Chondrocyte (in vitro differentiated cells): ENCODE measurements around the gene ZNF608. TPM values are rescaled to one million over a fixed set of nuclear protein-coding genes. Genes with fewer than 3 reads are reported as not detected.

Experiments used
- DNase-seq: peaks from one replicate; pipeline ENCODE4 v3.0.0; 2021; ENCODE audit warnings: mixed read lengths, low spot score
- H3K27ac Mint-ChIP-seq: one replicate; pipeline ENCODE4 v1.8.0; 2021; ENCODE audit warnings: mild to moderate bottlenecking, moderate library complexity, mixed read lengths; ENCODE audit not compliant: unreplicated experiment
- H3K27me3 Mint-ChIP-seq: 2 replicates; pipeline ENCODE4 v1.8.0; 2021; ENCODE audit warnings: low read depth, mixed read lengths
- H3K36me3 Mint-ChIP-seq: 2 replicates; pipeline ENCODE4 v1.8.0; 2021; ENCODE audit warnings: low read depth, mixed read lengths
- H3K4me1 Mint-ChIP-seq: 2 replicates; pipeline ENCODE4 v1.8.0; 2021; ENCODE audit warnings: low read depth, mild to moderate bottlenecking, mixed read lengths
- H3K4me3 Mint-ChIP-seq: one replicate; pipeline ENCODE4 v1.8.0; 2021; ENCODE audit warnings: mild to moderate bottlenecking, moderate library complexity, mixed read lengths; ENCODE audit not compliant: unreplicated experiment
- H3K9me3 Mint-ChIP-seq: 2 replicates; pipeline ENCODE4 v1.8.0; 2021; ENCODE audit warnings: low read depth, mixed read lengths
- total RNA-seq: library from RNA; stranded (reverse); gene quantifications from 3 replicates; pipeline ENCODE4 v1.2.1, GENCODE V29; 2021
- TF ChIP-seq, protein P1 (sequence below): fragments of 200-600 bp; sonication (generic); IDR thresholded peaks from 2 replicates; pipeline ENCODE4 v1.5.0; 2021; ENCODE audit warnings: antibody characterized with exemption, mild to moderate bottlenecking, moderate library complexity

The ZNF608 gene
- total RNA-seq, 1 donor from 2014 or later: 20.7 TPM

DNA sequence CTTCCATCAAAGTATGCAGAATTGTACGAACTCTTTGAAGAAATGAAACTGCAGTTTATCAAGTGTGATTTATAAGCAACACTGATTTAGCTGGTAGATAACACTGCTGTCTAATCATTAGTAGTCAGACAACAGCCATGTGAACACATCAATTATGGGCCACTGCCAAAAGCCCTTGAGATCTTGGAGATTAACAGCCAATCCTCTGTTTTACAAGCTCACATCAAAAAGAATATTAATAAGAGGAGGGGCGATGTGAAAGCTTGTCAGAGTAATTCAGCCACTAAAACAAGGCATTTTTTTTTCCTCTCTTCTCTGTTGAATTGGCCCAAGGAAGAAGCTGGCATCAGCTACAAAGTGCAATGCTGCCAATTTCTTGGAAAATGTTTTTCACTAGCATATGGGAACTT is 28.1 kb downstream of the ZNF608 start:
- TF ChIP-seq, protein P1, sequence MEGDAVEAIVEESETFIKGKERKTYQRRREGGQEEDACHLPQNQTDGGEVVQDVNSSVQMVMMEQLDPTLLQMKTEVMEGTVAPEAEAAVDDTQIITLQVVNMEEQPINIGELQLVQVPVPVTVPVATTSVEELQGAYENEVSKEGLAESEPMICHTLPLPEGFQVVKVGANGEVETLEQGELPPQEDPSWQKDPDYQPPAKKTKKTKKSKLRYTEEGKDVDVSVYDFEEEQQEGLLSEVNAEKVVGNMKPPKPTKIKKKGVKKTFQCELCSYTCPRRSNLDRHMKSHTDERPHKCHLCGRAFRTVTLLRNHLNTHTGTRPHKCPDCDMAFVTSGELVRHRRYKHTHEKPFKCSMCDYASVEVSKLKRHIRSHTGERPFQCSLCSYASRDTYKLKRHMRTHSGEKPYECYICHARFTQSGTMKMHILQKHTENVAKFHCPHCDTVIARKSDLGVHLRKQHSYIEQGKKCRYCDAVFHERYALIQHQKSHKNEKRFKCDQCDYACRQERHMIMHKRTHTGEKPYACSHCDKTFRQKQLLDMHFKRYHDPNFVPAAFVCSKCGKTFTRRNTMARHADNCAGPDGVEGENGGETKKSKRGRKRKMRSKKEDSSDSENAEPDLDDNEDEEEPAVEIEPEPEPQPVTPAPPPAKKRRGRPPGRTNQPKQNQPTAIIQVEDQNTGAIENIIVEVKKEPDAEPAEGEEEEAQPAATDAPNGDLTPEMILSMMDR: no peak
- no peaks in the 10 kb centered on the region for H3K36me3 Mint-ChIP-seq
- H3K4me1 Mint-ChIP-seq: peaks cover 20% of the 10 kb centered on the region
- no peaks in the 10 kb centered on the region for H3K9me3 Mint-ChIP-seq
- no peak overlapping the region for H3K4me3 Mint-ChIP-seq
- DNase-seq: no peak
- H3K27ac Mint-ChIP-seq: no peak overlapping the region
- no peaks in the 10 kb centered on the region for H3K27me3 Mint-ChIP-seq

DNA sequence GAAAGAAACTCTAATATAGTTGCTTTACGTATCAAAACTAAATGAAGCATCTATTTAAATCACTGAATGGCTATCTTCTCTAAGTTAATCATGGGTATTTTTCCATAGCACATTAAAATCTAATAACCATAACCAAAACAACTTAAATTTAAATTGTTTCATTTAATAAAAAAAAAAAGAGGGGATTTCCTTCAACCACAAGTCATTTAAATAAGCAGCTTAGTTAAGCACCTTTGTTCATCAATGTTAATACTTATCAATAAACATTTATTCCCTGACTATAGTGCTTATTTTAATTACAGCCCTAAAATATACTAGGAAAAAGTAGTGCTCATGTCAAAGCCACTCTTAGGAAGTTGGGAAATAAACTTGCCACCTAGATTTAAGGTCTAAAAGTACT is 30.3 kb downstream of the ZNF608 start:
- H3K36me3 Mint-ChIP-seq: no peaks in the 10 kb centered on the region
- H3K9me3 Mint-ChIP-seq: no peaks in the 10 kb centered on the region
- no peak for DNase-seq
- no peak overlapping the region for H3K27ac Mint-ChIP-seq
- no peaks in the 10 kb centered on the region for H3K27me3 Mint-ChIP-seq
- peaks cover 34% of the 10 kb centered on the region for H3K4me1 Mint-ChIP-seq
- TF ChIP-seq, protein P1: no peak
- no peak overlapping the region for H3K4me3 Mint-ChIP-seq

DNA sequence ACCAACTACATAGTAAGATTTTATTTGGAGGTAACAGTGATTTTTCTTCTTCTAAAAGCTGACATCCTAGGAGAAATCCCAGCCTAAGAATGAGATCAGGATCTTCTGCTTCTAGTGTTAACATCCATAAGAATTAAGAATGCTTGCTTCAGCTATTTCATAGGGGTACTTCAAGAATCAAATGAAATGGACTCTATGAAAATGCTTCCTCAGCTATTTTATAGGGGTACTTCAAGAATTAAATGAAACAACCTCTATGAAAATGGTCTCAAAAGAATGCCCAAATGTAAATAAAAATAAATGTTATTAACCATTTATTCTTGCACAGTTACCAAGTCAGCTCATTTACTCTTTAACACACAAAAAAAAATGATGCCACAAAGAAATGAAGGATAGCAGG is 31.5 kb downstream of the ZNF608 start:
- no peak overlapping the region for H3K4me3 Mint-ChIP-seq
- no peaks in the 10 kb centered on the region for H3K27me3 Mint-ChIP-seq
- peaks cover 38% of the 10 kb centered on the region for H3K4me1 Mint-ChIP-seq
- H3K36me3 Mint-ChIP-seq: no peaks in the 10 kb centered on the region
- no peaks in the 10 kb centered on the region for H3K9me3 Mint-ChIP-seq
- TF ChIP-seq, protein P1: no peak
- DNase-seq: no peak
- no peak overlapping the region for H3K27ac Mint-ChIP-seq

DNA sequence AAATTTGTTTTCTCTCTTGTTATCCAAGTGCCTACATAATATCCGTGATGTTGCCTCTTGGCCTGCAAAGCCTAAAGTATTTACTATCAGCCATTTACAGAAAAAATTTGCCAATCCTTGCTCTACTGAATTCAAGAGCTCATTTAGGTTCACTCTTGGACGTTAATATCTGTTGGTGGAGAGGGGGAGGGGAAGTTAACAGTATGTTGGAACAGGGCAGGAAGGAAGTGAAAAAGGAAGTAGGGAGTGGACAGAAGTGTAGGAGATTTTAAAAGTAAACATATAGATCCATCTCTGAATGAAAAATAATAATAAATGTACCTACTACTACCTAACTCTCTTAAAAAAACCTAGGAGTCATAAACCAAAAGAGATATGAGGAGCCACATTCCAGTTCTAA is 32.8 kb downstream of the ZNF608 start:
- TF ChIP-seq, protein P1: no peak
- Mint-ChIP-seq H3K27me3 (no peaks in the 10 kb centered on the region), H3K27ac (no peak overlapping the region), H3K4me3 (no peak overlapping the region), H3K4me1 (peaks cover 44% of the 10 kb centered on the region), H3K36me3 (no peaks in the 10 kb centered on the region), H3K9me3 (no peaks in the 10 kb centered on the region)
- DNase-seq: no peak

DNA sequence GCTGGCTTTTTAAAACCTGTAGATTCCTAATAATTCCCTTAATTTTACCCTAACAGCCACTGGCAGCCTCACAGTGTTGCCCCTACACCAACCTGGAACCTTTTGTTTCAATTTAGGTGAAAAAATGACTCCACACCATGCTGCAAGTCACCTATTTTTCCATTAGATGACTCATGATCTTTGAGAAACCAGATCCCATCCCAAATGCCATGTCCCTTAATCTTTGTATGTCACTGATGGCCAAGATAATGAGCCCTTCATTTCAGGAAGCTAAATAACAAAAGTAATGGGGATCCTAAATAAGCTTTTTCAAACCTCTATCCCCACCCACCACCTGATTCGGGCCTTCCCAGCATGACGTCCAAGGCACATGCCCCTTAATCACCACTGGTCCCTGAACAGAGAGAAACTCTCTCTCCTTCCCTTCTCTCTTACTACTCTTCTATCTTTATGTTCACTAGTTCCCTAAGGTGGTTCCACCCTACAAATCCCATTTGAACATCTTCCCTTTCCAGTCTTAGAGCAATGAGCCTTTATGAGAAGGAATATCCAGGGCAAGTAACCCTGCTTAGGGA is 33.6 kb downstream of the ZNF608 start:
- Mint-ChIP-seq H3K27me3 (no peaks in the 10 kb centered on the region), H3K4me1 (peaks cover 48% of the 10 kb centered on the region), H3K27ac (peak overlapping the region; percentile 36), H3K4me3 (no peak overlapping the region), H3K36me3 (no peaks in the 10 kb centered on the region), H3K9me3 (no peaks in the 10 kb centered on the region)
- TF ChIP-seq, protein P1: no peak
- DNase-seq: no peak
